Panc1 (cell line): ENCODE data around the gene HACD2. TPM values are rescaled to one million over a fixed set of nuclear protein-coding genes. Genes with fewer than 3 reads are reported as not detected.
A peak's percentile ranks its signal among the peaks of the same experiment; 100 is the strongest.

Experiments
- ATAC-seq: fragments of 200-7000 bp; cut with Tn5 transposase; 2 replicates; pipeline ENCODE4 v1.9.1; 2020; ENCODE audit warnings: mild to moderate bottlenecking, moderate library complexity
- BruUV-seq: library from RNA; stranded (reverse); fragments of 400-500 nt; replicated peaks from 2 replicates; lab custom pipeline; 2021; lab: Mats Ljungman, UMichigan
- CTCF ChIA-PET: fragments of 300-600 bp; sonication (Branson Sonifier 250); formaldehyde crosslinking; loops from one replicate; lab custom pipeline; 2022; ENCODE audit warnings: antibody characterized with exemption; lab: Charles Lee
- POLR2A ChIA-PET: fragments of 300-600 bp; sonication (Branson Sonifier 250); formaldehyde crosslinking; loops from one replicate; lab custom pipeline; 2022; ENCODE audit warnings: antibody characterized with exemption; lab: Charles Lee
- DNase-seq: peaks from one replicate; pipeline ENCODE4 v3.0.0-alpha.2; 2010; ENCODE audit warnings: low read depth, low spot score
- H3K27ac ChIP-seq: 2 replicates; pipeline ENCODE4 v1.5.1; 2011; ENCODE audit warnings: mild to moderate bottlenecking, low read length, inconsistent platforms
- H3K27me3 ChIP-seq: fragments of 200-500 bp; sonication (Bioruptor generic); 2 replicates; pipeline ENCODE4 v1.6.0; 2014; ENCODE audit warnings: low read length, inconsistent platforms; ENCODE audit not compliant: control insufficient read depth, insufficient read depth
- H3K36me3 ChIP-seq: fragments of 200-500 bp; sonication (Bioruptor generic); 2 replicates; pipeline ENCODE4 v1.5.1; 2014; ENCODE audit warnings: inconsistent platforms, mild to moderate bottlenecking, low read length, moderate library complexity; ENCODE audit not compliant: control insufficient read depth, insufficient read depth
- H3K4me1 ChIP-seq: 2 replicates; pipeline ENCODE4 v1.5.1; 2011; ENCODE audit warnings: inconsistent platforms, mild to moderate bottlenecking, low read length, moderate library complexity; ENCODE audit not compliant: control insufficient read depth, insufficient read depth
- H3K4me3 ChIP-seq, 2 experiments: 2 replicates each; pipeline ENCODE4 v1.5.1; 2011 to 2012; ENCODE audit warnings: low read depth in 2 of 2, low read length in 2 of 2, mild to moderate bottlenecking in 2 of 2, inconsistent platforms in 1 of 2, moderate library complexity in 1 of 2
- H3K9me3 ChIP-seq: fragments of 200-500 bp; sonication (Bioruptor generic); 2 replicates; pipeline ENCODE4 v1.5.1; 2014; ENCODE audit warnings: low read depth, mild to moderate bottlenecking, inconsistent platforms, low read length, moderate library complexity; ENCODE audit not compliant: control insufficient read depth, insufficient read depth
- POLR2AphosphoS5 ChIP-seq: IDR thresholded peaks from 2 replicates; pipeline ENCODE4 v1.6.1; 2012; ENCODE audit warnings: mild to moderate bottlenecking, low read depth, low read length, moderate library complexity
- SIN3A ChIP-seq: IDR thresholded peaks from 2 replicates; pipeline ENCODE4 v1.6.1; 2012; ENCODE audit warnings: low read depth, mild to moderate bottlenecking, low read length, moderate library complexity, borderline replicate concordance; ENCODE audit not compliant: insufficient read depth
- TCF7L2 ChIP-seq: IDR thresholded peaks from 2 replicates; pipeline ENCODE4 v1.6.1; 2011; ENCODE audit warnings: mild to moderate bottlenecking, low read depth, low read length, inconsistent platforms
- in situ Hi-C: cut with HindIII; loops from 2 replicates; pipeline ENCODE4 v1.10.0; 2016; ENCODE audit warnings: low sequenced_read_pairs, low pct_unique_long_range_greater_than_20kb
- intact Hi-C: fragments of 100-400 bp; cut with micrococcal nuclease; formaldehyde crosslinking; loops from one replicate; pipeline ENCODE4 v1.10.0; 2022; ENCODE audit not compliant: unreplicated experiment
- total RNA-seq: library from RNA; stranded (reverse); gene quantifications from one replicate; pipeline ENCODE4 v1.2.1, GENCODE V29; 2021; ENCODE audit not compliant: unreplicated experiment
- TF ChIP-seq, protein P1 (sequence below): fragments of 450-650 bp; IDR thresholded peaks from 2 replicates; pipeline ENCODE4 v1.5.1; 2017; ENCODE audit warnings: mild to moderate bottlenecking
- TF ChIP-seq, protein P2 (sequence below), 2 experiments: IDR thresholded peaks; 2 replicates each; pipeline ENCODE4 v1.6.1; 2011 to 2012; ENCODE audit warnings: low read depth in 2 of 2, control low read depth in 1 of 2, low read length in 1 of 2, mild to moderate bottlenecking in 1 of 2, moderate library complexity in 1 of 2; ENCODE audit not compliant: insufficient read depth in 1 of 2

The HACD2 gene
- total RNA-seq, 1 experiment from 2014 or later = 58.6 TPM

DNA sequence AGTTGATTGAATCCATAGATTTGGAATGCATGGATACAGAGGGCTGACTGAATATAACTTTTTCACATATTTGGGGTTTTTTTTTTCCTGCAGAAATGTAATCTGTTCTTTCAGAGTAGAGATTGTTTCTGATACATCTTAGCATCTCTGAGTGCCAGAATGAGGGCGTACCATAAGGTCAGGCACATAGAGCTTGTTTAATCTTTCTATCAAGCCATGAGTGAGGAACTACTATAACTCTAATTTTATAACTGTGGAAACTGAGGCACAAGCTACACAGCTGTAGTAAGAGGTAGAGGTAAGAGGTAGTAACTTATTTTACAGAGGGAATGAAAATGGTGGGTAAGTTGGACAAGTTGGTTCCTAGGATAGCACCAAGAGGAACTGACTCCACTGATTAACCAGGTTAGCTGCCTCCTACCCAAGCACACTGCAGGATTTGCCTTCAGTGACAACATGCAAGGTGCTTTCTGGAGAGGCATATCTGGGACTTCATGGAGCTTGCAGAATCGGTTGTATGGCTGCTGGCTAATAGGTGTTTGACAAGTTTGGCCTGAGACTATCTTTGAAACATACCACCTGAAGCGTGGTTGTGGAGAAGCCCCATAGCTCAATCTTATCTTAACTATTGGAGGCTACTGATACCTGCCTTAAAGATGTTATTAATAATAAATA, 23.5 kb upstream of the HACD2 start:
- no peaks in the 10 kb centered on the region for H3K27me3 ChIP-seq
- ChIA-PET POLR2A (no interaction called here), CTCF (interaction anchor here (0.7 kb wide), 1 partner anchor 115 kb away, joined by 3 read pairs; no protein-coding TSS in a partner anchor)
- intact Hi-C loops = no loop called here
- peak overlapping the region; percentile 27; the same call in 1 of the 2 replicates for H3K27ac ChIP-seq
- peaks cover 37% of the 10 kb centered on the region for H3K4me1 ChIP-seq
- DNase-seq (no peak), ATAC-seq (no peak)
- TF ChIP-seq TCF7L2 (no peak), SIN3A (no peak), POLR2AphosphoS5 (no peak)
- TF ChIP-seq, protein P1, sequence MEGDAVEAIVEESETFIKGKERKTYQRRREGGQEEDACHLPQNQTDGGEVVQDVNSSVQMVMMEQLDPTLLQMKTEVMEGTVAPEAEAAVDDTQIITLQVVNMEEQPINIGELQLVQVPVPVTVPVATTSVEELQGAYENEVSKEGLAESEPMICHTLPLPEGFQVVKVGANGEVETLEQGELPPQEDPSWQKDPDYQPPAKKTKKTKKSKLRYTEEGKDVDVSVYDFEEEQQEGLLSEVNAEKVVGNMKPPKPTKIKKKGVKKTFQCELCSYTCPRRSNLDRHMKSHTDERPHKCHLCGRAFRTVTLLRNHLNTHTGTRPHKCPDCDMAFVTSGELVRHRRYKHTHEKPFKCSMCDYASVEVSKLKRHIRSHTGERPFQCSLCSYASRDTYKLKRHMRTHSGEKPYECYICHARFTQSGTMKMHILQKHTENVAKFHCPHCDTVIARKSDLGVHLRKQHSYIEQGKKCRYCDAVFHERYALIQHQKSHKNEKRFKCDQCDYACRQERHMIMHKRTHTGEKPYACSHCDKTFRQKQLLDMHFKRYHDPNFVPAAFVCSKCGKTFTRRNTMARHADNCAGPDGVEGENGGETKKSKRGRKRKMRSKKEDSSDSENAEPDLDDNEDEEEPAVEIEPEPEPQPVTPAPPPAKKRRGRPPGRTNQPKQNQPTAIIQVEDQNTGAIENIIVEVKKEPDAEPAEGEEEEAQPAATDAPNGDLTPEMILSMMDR = no peak
- TF ChIP-seq, protein P2, sequence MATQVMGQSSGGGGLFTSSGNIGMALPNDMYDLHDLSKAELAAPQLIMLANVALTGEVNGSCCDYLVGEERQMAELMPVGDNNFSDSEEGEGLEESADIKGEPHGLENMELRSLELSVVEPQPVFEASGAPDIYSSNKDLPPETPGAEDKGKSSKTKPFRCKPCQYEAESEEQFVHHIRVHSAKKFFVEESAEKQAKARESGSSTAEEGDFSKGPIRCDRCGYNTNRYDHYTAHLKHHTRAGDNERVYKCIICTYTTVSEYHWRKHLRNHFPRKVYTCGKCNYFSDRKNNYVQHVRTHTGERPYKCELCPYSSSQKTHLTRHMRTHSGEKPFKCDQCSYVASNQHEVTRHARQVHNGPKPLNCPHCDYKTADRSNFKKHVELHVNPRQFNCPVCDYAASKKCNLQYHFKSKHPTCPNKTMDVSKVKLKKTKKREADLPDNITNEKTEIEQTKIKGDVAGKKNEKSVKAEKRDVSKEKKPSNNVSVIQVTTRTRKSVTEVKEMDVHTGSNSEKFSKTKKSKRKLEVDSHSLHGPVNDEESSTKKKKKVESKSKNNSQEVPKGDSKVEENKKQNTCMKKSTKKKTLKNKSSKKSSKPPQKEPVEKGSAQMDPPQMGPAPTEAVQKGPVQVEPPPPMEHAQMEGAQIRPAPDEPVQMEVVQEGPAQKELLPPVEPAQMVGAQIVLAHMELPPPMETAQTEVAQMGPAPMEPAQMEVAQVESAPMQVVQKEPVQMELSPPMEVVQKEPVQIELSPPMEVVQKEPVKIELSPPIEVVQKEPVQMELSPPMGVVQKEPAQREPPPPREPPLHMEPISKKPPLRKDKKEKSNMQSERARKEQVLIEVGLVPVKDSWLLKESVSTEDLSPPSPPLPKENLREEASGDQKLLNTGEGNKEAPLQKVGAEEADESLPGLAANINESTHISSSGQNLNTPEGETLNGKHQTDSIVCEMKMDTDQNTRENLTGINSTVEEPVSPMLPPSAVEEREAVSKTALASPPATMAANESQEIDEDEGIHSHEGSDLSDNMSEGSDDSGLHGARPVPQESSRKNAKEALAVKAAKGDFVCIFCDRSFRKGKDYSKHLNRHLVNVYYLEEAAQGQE (IDR thresholded peaks at IDR 0.05; ENCODE audit: insufficient read depth in 1 of 2, low read depth in 2 of 2, low read length in 1 of 2) = no peak
- H3K36me3 ChIP-seq = no peaks in the 10 kb centered on the region
- in situ Hi-C loops = no loop called here
- H3K4me3 ChIP-seq = no peak overlapping the region
- no TSS peak for BruUV-seq
- H3K9me3 ChIP-seq = no peaks in the 10 kb centered on the region

DNA sequence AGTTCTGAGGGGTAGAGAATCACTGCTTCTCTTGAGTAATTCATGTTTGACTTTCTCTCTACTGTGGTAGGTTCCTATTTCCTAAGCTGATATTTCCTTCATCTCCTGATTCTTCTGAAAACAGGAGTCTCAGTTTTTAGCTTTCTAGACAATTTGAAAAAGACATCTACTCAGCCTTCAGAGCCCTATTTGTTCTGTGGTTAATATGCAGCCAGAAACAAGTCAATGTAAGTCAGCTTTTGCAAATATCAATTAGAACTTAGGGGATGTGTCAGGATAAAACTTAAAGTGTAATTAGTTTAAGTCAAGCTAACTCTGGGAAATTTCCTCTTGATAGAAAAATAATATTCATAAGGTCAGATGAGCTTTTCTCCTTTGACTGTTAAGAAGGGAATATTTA, 21.7 kb upstream of the HACD2 start:
- intact Hi-C loops (no loop called here), in situ Hi-C loops (no loop called here)
- Histone ChIP-seq H3K27ac (peak overlapping the region; percentile 84), H3K4me1 (peaks cover 53% of the 10 kb centered on the region), H3K36me3 (no peaks in the 10 kb centered on the region), H3K4me3 (no peak overlapping the region), H3K27me3 (no peaks in the 10 kb centered on the region), H3K9me3 (no peaks in the 10 kb centered on the region)
- no peak for ATAC-seq
- POLR2A ChIA-PET = no interaction called here
- CTCF ChIA-PET = no interaction called here
- no TSS peak for BruUV-seq
- TF ChIP-seq, protein P2 (IDR thresholded peaks at IDR 0.05; ENCODE audit: insufficient read depth in 1 of 2, low read depth in 2 of 2, low read length in 1 of 2) = no peak
- TF ChIP-seq SIN3A = no peak
- TF ChIP-seq TCF7L2 = no peak
- TF ChIP-seq, protein P1 = no peak
- TF ChIP-seq POLR2AphosphoS5 = no peak
- DNase-seq = no peak
